Measurements from ENCODE around the gene ECT2.

The ECT2 gene

GRCh38 chr3:172868582-172869200 is 118.2 kb downstream of the ECT2 start:
- no peak for DNase-seq (ENCODE audit: low read depth)
- TF ChIP-seq, protein P1, sequence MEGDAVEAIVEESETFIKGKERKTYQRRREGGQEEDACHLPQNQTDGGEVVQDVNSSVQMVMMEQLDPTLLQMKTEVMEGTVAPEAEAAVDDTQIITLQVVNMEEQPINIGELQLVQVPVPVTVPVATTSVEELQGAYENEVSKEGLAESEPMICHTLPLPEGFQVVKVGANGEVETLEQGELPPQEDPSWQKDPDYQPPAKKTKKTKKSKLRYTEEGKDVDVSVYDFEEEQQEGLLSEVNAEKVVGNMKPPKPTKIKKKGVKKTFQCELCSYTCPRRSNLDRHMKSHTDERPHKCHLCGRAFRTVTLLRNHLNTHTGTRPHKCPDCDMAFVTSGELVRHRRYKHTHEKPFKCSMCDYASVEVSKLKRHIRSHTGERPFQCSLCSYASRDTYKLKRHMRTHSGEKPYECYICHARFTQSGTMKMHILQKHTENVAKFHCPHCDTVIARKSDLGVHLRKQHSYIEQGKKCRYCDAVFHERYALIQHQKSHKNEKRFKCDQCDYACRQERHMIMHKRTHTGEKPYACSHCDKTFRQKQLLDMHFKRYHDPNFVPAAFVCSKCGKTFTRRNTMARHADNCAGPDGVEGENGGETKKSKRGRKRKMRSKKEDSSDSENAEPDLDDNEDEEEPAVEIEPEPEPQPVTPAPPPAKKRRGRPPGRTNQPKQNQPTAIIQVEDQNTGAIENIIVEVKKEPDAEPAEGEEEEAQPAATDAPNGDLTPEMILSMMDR (IDR thresholded peaks at IDR 0.05; ENCODE audit: control insufficient read depth, extremely low read depth, insufficient read depth), result no peak
- no peak overlapping the region for H3K4me3 ChIP-seq (ENCODE audit: low read depth, low read length)

DNA sequence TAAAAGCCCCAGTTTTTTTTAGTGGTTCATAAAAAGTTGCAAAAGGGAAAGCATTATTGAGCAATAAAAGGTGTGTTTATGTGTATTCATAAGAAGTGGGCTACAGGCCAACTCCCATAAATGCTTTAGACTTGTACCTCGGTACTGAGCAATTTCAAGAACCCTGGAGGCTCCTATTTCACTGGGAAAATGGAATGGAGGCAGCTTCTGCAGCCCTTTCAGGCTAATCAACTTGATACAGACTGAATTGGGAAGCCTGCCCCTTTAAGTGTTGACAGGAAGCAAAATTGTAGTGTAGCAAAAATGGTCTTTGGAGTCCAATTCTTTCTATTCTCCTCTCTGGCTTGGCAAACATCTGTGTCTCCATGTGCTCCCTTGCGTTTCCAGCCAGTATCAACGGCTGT is 118.8 kb downstream of the ECT2 start:
- H3K4me3 ChIP-seq (ENCODE audit: low read depth, low read length), result no peak overlapping the region
- TF ChIP-seq, protein P1 (IDR thresholded peaks at IDR 0.05; ENCODE audit: control insufficient read depth, extremely low read depth, insufficient read depth), result no peak
- peak; percentile 77 for DNase-seq (ENCODE audit: low read depth)

GRCh38 chr3:172869784-172870518 is 119.4 kb downstream of the ECT2 start:
- no peak for DNase-seq (ENCODE audit: low read depth)
- no peak overlapping the region for H3K4me3 ChIP-seq (ENCODE audit: low read depth, low read length)
- TF ChIP-seq, protein P1 (IDR thresholded peaks at IDR 0.05; ENCODE audit: control insufficient read depth, extremely low read depth, insufficient read depth), result no peak

Measured in LNCaP clone FGC (cell line).